Mucosa of descending colon (tissue), 3 donors: Measurements from ENCODE around the gene CHST14. TPM values are rescaled to one million over a fixed set of nuclear protein-coding genes. Genes with fewer than 3 reads are reported as not detected.

ENCODE experiments used
- ATAC-seq: fragments of 200-7000 bp; cut with Tn5 transposase; one replicate; pipeline ENCODE4 v1.9.1; 2020; ENCODE audit warnings: mild to moderate bottlenecking, moderate library complexity
- DNase-seq, 3 donors: peaks; one replicate each; pipeline ENCODE4 v3.0.0-alpha.2; 2020
- H3K36me3 ChIP-seq: fragments of 200-600 bp; one replicate; pipeline ENCODE4 v1.8.0; 2021; ENCODE audit warnings: low read depth, mild to moderate bottlenecking
- H3K4me1 ChIP-seq: fragments of 200-600 bp; one replicate; pipeline ENCODE4 v1.8.0; 2021; ENCODE audit warnings: low read depth, mild to moderate bottlenecking
- H3K4me3 ChIP-seq: fragments of 200-600 bp; one replicate; pipeline ENCODE4 v1.8.0; 2021; ENCODE audit warnings: mild to moderate bottlenecking
- H3K9me3 ChIP-seq: fragments of 200-600 bp; one replicate; pipeline ENCODE4 v1.8.0; 2021; ENCODE audit warnings: mild to moderate bottlenecking
- intact Hi-C, 2 donors: fragments of 100-400 bp; cut with DNase I in 1 of 2; cut with micrococcal nuclease in 1 of 2; formaldehyde crosslinking; loops; one replicate each; pipeline versions ENCODE4 v1.11.0 to v1.11.1; 2022; cut with DNase I, micrococcal nuclease
- total RNA-seq, 3 donors: library from RNA; stranded (reverse); fragmentation: NEBNext Ultra II Directional in 2 of 3; extraction: Animal tissue kit (Norgen Biotek cat#: 25700) in 2 of 3; gene quantifications; one replicate each; pipeline versions ENCODE4 v1.2.1 to v1.2.4, GENCODE V29; 2021 to 2023
- TF ChIP-seq, protein P1 (sequence below): fragments of 200-600 bp; IDR thresholded peaks from one replicate; pipeline ENCODE4 v1.8.0; 2022; ENCODE audit warnings: antibody characterized with exemption, mild to moderate bottlenecking
- donor health status: DM: no; HTN: no; CAD: no; lungs with moderate emphysema.
- donor health status: DM: no; HTN: no; CAD: no.
- donor health status: DM: no; HTN: yes; CAD: no.

The CHST14 gene
- total RNA-seq, 3 donors from 2014 or later = 3.5 to 10.5 (median 4.8) TPM

GRCh38 chr15:40436116-40436891, 34.5 kb upstream of the CHST14 start:
- DNase-seq (peak; percentile 53 to 69 (median 59)), ATAC-seq (peak; percentile 20)
- no peak overlapping the region for H3K4me3 ChIP-seq
- intact Hi-C loops = no loop called here
- TF ChIP-seq, protein P1, sequence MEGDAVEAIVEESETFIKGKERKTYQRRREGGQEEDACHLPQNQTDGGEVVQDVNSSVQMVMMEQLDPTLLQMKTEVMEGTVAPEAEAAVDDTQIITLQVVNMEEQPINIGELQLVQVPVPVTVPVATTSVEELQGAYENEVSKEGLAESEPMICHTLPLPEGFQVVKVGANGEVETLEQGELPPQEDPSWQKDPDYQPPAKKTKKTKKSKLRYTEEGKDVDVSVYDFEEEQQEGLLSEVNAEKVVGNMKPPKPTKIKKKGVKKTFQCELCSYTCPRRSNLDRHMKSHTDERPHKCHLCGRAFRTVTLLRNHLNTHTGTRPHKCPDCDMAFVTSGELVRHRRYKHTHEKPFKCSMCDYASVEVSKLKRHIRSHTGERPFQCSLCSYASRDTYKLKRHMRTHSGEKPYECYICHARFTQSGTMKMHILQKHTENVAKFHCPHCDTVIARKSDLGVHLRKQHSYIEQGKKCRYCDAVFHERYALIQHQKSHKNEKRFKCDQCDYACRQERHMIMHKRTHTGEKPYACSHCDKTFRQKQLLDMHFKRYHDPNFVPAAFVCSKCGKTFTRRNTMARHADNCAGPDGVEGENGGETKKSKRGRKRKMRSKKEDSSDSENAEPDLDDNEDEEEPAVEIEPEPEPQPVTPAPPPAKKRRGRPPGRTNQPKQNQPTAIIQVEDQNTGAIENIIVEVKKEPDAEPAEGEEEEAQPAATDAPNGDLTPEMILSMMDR = no peak
- H3K9me3 ChIP-seq = no peaks in the 10 kb centered on the region
- H3K4me1 ChIP-seq = peaks cover 17% of the 10 kb centered on the region
- H3K36me3 ChIP-seq = no peaks in the 10 kb centered on the region

DNA sequence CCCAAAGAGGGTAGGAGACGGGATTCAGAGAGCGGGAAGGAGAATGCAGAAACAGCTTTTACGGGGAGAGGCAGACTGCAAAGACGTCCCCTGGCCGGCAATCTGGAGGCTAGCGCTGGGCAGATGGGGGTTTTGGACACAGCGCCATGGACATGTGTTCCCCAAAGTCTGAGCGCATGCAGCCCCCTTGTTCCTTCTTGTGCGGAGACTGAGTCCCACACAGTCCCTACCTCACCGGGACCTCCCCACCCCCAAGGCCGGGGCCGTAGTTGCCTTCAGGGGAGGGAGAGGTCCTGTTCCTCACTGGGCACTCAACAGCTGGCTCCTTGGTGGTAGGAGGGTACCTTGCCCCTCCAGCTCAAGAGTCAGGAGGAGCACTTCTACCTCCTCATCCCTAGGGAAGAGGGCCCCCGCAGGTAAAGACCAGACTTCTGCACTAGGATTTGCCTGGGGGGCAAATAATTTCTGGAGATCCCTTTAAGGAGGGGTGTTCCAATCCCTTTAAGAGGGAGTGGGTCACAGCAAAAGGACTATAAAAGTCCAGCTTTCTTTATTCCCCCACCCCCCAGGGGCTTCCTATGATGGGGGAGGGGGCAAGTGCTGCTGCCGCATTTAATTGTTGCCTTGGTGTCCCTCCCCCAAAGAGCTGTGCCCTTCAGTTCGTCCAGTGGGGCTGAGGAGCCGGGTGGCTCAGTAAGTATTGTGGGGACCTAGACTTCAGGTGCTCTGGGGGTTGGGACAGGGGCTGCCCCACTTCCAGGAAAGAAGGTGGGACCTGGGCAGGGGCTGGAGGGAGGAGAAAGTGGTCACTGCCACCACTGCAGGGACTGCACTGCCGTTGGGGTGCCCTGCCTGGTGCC, 33.7 kb upstream of the CHST14 start:
- TF ChIP-seq, protein P1 = no peak
- DNase-seq (no peak), ATAC-seq (no peak)
- no peaks in the 10 kb centered on the region for H3K36me3 ChIP-seq
- intact Hi-C loops = no loop called here
- no peaks in the 10 kb centered on the region for H3K9me3 ChIP-seq
- peaks cover 17% of the 10 kb centered on the region for H3K4me1 ChIP-seq
- no peak overlapping the region for H3K4me3 ChIP-seq

- Histone ChIP-seq H3K36me3 (no peaks in the 10 kb centered on the region), H3K4me1 (peaks cover 25% of the 10 kb centered on the region), H3K4me3 (no peak overlapping the region), H3K9me3 (no peaks in the 10 kb centered on the region)
- DNase-seq (no peak), ATAC-seq (no peak)
- TF ChIP-seq, protein P1 = no peak
- intact Hi-C loops = no loop called here
These were observed 32.8 kb upstream of the CHST14 start for GRCh38 chr15:40437752-40438687.

GRCh38 chr15:40438712-40439111, 32.1 kb upstream of the CHST14 start:
- no peak for DNase-seq
- ATAC-seq = no peak
- TF ChIP-seq, protein P1 = no peak

GRCh38 chr15:40439461-40439959, 31.3 kb upstream of the CHST14 start:
- Histone ChIP-seq H3K36me3 (no peaks in the 10 kb centered on the region), H3K4me1 (peaks cover 30% of the 10 kb centered on the region), H3K9me3 (no peaks in the 10 kb centered on the region), H3K4me3 (no peak overlapping the region)
- DNase-seq (peak in 1 of 3 donors; percentile 49), ATAC-seq (peak; percentile 5)
- intact Hi-C loops = no loop called here
- TF ChIP-seq, protein P1 = no peak

More at GRCh38 chr15:40438712-40439111, 32.1 kb upstream of the CHST14 start:
- Histone ChIP-seq H3K9me3 (no peaks in the 10 kb centered on the region), H3K4me3 (no peak overlapping the region), H3K36me3 (no peaks in the 10 kb centered on the region), H3K4me1 (peaks cover 30% of the 10 kb centered on the region)
- intact Hi-C loops = no loop called here
